Heart right ventricle (tissue), 16 donors: ENCODE results near the gene CASP8. TPM values are rescaled to one million over a fixed set of nuclear protein-coding genes. Genes with fewer than 3 reads are reported as not detected.
"Not testable (repeated sequence)": the region's sequence is repeated elsewhere in the genome, so short reads cannot be mapped to it uniquely, and the experiment has no call there.

Experiments
- ATAC-seq, 8 donors: fragments of 200-7000 bp; cut with Tn5 transposase; one replicate each; pipeline ENCODE4 v1.9.1; 2020; ENCODE audit warnings: mild to moderate bottlenecking in 8 of 8, moderate library complexity in 8 of 8, moderate number of reproducible peaks in 1 of 8
- DNase-seq, 2 donors: peaks; one replicate each; pipeline ENCODE4 v3.0.0-alpha.2; 2020
- H3K27ac ChIP-seq, 10 donors: fragments of 200-600 bp; sonication (generic) in 2 of 10; one replicate each; pipeline versions ENCODE4 v1.5.0 to v1.8.0; 2020 to 2022; ENCODE audit warnings: mild to moderate bottlenecking in 3 of 10
- H3K27me3 ChIP-seq, 7 donors: fragments of 200-600 bp; one replicate each; pipeline ENCODE4 v1.8.0; 2021 to 2022; ENCODE audit warnings: mild to moderate bottlenecking in 2 of 7
- H3K36me3 ChIP-seq, 9 donors: fragments of 200-600 bp; sonication (generic) in 1 of 9; one replicate each; pipeline versions ENCODE4 v1.5.0 to v1.8.0; 2020 to 2022; ENCODE audit warnings: mild to moderate bottlenecking in 2 of 9
- H3K4me1 ChIP-seq, 9 donors: fragments of 200-600 bp; sonication (generic) in 1 of 9; one replicate each; pipeline versions ENCODE4 v1.5.0 to v1.8.0; 2020 to 2022; ENCODE audit warnings: mild to moderate bottlenecking in 4 of 9
- H3K4me3 ChIP-seq, 10 donors: fragments of 200-600 bp; sonication (generic) in 2 of 10; one replicate each; pipeline versions ENCODE4 v1.5.0 to v1.8.0; 2020 to 2022; ENCODE audit warnings: mild to moderate bottlenecking in 7 of 10, moderate library complexity in 2 of 10
- H3K9me3 ChIP-seq, 11 donors: fragments of 200-600 bp in 10 of 11; sonication (generic) in 2 of 11; one replicate each; pipeline versions ENCODE4 v1.5.0 to v1.8.0; 2013 to 2022; ENCODE audit warnings: mild to moderate bottlenecking in 2 of 11, control low read depth in 1 of 11, moderate library complexity in 1 of 11
- WGBS, 2 donors: extraction: QIAGEN DNeasy Blood & Tissue Kit; methylation state at CpG; one replicate each; pipeline ENCODE4 v1.1.7; 2013; ENCODE audit warnings: inconsistent platforms in 1 of 2; 5-methylcytosine and 5-hydroxymethylcytosine counted together
- intact Hi-C, 10 donors: fragments of 100-400 bp; cut with DNase I; formaldehyde crosslinking; loops; one replicate each; pipeline versions ENCODE4 v1.11.1 to v1.14.2; 2022
- polyA plus RNA-seq, 2 donors: library from polyadenylated mRNA; stranded (reverse); fragments of 200-250 nt; gene quantifications; one replicate each; pipeline ENCODE4 v1.2.3, GENCODE V29; 2013
- total RNA-seq, 10 donors: library from RNA; stranded (reverse); fragmentation: NEBNext Ultra II Directional in 3 of 10; extraction: Animal tissue kit (Norgen Biotek cat#: 25700) in 3 of 10; gene quantifications; one replicate each; pipeline versions ENCODE4 v1.2.1 to v1.2.4, GENCODE V29; 2021 to 2023
- TF ChIP-seq, protein P1 (sequence below), 9 donors: fragments of 200-600 bp; sonication (generic) in 2 of 9; IDR thresholded peaks; one replicate each; pipeline versions ENCODE4 v1.5.0 to v1.8.0; 2021 to 2022; ENCODE audit warnings: antibody characterized with exemption in 9 of 9, mild to moderate bottlenecking in 5 of 9, moderate library complexity in 1 of 9
- donor health status: Arrhythmogenic right ventricular cardiomyopathy.
- donor health status: ischemic (EF 13 %, LVEDD 7.1; RV severe dilation, severe dysfunction).
- donor health status: healthy with polysubstance abuse.
- donor health status: DM: no; HTN: yes; CAD: no.
- donor health status: DM: no; HTN: no; CAD: no.
- donor health status: ischemic (EF 25% LVEDD 6.9; RV normal size, moderate dysfunction).
- donor health status: ischemic (EF 25% LVEDD 5.7; RV mildly dilated, moderate dysfunction).
- donor health status: healthy.
- donor health status: DM: yes; HTN: yes; CAD: no.
- donor health status: Ischemic cardiomyopathy.
- donor health status: ischemic (EF 35%, LVEDD 5.7; RV mildly dilated, moderate dysfunction).
- donor health status: nonischemic (EF 11% LVEDD 7.7; RV severe dilation, severe dysfunction).
- donor health status: DM: yes; HTN: yes; CAD: no.
- donor health status: PGD.
- donor health status: ischemic (EF 29% LVEDD 5.4; RV normal size, mild dysfunction).
- donor health status: nonischemic (EF 23%, LVEDD 6.1; RV moderate dilation, normal function).

CASP8 gene
- total and polyA plus RNA-seq, 12 donors, result 2.0 to 10.1 (median 3.4) TPM

GRCh38 chr2:201285499-201285898, 25.2 kb downstream of the CASP8 start:
- peaks cover 0 to 2% (median 0%) of the 10 kb centered on the region in 11 donors for H3K9me3 ChIP-seq
- no peak overlapping the region for H3K27ac ChIP-seq
- intact Hi-C loops, result no loop called here
- H3K36me3 ChIP-seq, result peaks cover 0 to 70% (median 23%) of the 10 kb centered on the region in 9 donors
- TF ChIP-seq, protein P1, sequence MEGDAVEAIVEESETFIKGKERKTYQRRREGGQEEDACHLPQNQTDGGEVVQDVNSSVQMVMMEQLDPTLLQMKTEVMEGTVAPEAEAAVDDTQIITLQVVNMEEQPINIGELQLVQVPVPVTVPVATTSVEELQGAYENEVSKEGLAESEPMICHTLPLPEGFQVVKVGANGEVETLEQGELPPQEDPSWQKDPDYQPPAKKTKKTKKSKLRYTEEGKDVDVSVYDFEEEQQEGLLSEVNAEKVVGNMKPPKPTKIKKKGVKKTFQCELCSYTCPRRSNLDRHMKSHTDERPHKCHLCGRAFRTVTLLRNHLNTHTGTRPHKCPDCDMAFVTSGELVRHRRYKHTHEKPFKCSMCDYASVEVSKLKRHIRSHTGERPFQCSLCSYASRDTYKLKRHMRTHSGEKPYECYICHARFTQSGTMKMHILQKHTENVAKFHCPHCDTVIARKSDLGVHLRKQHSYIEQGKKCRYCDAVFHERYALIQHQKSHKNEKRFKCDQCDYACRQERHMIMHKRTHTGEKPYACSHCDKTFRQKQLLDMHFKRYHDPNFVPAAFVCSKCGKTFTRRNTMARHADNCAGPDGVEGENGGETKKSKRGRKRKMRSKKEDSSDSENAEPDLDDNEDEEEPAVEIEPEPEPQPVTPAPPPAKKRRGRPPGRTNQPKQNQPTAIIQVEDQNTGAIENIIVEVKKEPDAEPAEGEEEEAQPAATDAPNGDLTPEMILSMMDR (IDR thresholded peaks at IDR 0.05), result no peak
- no peaks in the 10 kb centered on the region for H3K27me3 ChIP-seq
- H3K4me1 ChIP-seq, result peaks cover 0 to 5% (median 0%) of the 10 kb centered on the region in 9 donors
- no peak for DNase-seq
- ATAC-seq, result no peak
- H3K4me3 ChIP-seq, result no peak overlapping the region
- 98 to 100% methylated on average over 1 of the region's 1 CpG for WGBS, 2 donors

DNA sequence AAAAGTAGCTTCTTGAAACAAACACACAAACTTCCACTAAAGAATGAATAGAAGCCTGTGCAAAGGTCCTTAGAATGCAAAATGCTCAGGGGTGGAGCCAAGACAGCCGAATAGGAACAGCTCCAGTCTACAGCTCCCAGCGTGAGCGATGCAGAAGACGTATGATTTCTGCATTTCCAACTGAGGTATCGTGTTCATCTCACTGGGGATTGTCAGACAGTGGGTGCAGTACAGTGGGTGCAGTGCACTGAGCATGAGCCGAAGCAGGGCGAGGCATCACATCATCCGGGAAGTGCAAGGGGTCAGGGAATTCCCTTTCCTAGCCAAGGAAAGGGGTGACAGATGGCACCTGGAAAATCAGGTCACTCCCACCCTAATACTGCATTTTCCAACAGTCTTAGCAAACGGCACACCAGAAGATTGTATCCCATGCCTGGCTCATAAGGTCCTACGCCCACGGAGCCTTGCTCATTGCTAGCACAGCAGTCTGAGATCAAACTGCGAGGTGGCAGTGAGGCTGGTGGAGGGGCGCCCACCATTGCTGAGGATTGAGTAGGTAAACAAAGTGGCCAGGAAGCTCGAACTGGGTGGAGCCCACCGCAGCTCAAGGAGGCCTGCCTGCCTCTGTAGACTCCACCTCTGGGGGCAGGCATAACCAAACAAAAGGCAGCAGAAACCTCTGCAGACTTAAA, 30.3 kb downstream of the CASP8 start:
- H3K27ac ChIP-seq, intact Hi-C loops, H3K4me1 ChIP-seq, H3K27me3 ChIP-seq, DNase-seq, ATAC-seq, H3K4me3 ChIP-seq: not testable (repeated sequence)
- Histone ChIP-seq H3K36me3 (peaks cover 0 to 55% (median 23%) of the 10 kb centered on the region in 9 donors), H3K9me3 (peaks cover 0 to 18% (median 0%) of the 10 kb centered on the region in 11 donors)
- 96% methylated on average over 15 of the region's 15 CpGs for WGBS, 2 donors

DNA sequence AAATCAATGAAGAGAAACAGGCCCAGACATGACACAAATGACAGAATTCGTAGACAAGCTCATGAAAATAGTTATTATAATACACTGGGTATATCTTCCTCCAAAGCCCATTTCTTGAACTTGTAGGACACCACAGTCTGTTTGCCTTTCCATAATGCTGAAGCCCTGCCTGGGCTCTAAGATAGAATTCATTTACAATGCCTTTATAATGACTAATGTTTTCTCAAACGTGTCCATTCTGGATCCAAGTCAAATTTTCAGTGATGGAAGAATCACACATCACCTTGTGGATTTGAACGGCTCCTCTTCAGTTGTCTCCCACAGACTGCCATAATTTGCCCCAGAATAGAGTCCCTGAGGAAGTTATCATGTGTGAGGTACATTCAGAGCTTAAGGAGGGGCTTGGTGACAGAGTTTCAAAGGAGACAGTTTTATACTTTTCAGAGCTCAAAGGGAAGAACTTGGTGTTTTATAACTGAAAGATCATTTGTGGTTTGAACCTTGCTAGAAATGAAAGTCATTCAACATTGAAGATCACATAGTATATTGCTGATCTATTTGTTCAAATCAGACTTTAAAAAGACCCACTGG, 38.2 kb downstream of the CASP8 start:
- ATAC-seq, result no peak
- WGBS, 2 donors, result 80% methylated on average over 3 of the region's 3 CpGs
- peaks cover 0 to 17% (median 0%) of the 10 kb centered on the region in 11 donors for H3K9me3 ChIP-seq
- H3K36me3 ChIP-seq, result peaks cover 0 to 37% (median 0%) of the 10 kb centered on the region in 9 donors
- intact Hi-C loops, result no loop called here
- H3K4me1 ChIP-seq, result no peaks in the 10 kb centered on the region
- no peak overlapping the region for H3K4me3 ChIP-seq
- no peaks in the 10 kb centered on the region for H3K27me3 ChIP-seq
- TF ChIP-seq, protein P1 (IDR thresholded peaks at IDR 0.05), result no peak
- no peak for DNase-seq
- no peak overlapping the region for H3K27ac ChIP-seq

GRCh38 chr2:201299929-201300328, 39.6 kb downstream of the CASP8 start:
- H3K4me1 ChIP-seq, ATAC-seq, H3K27ac ChIP-seq, DNase-seq, H3K4me3 ChIP-seq, H3K27me3 ChIP-seq, intact Hi-C loops: not testable (repeated sequence)
- 97% methylated on average over 11 of the region's 11 CpGs for WGBS, 2 donors
- H3K36me3 ChIP-seq, result peaks cover 0 to 37% (median 0%) of the 10 kb centered on the region in 9 donors
- H3K9me3 ChIP-seq, result peaks cover 0 to 21% (median 5%) of the 10 kb centered on the region in 11 donors

DNA sequence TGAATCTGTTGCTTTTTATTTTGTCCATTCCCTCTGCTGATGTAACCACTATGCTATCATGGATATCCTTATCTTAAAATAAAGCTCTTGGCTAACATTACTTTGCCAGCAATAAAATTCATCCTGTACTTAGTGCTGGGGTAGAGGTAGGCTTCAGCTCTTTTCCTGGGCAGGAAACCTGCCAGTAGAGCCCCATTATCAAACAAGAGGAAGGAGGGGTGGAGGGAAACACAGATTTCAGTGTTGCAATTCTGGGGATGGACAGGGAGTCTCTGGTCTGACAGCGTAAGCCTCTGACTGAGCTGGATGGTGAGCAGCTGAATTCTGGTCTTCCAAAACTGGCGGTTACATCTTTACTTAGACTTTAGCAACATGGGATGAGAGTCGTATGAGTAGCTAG, 47.5 kb downstream of the CASP8 start:
- DNase-seq (no peak), ATAC-seq (no peak)
- no peak overlapping the region for H3K27ac ChIP-seq
- TF ChIP-seq, protein P1 (IDR thresholded peaks at IDR 0.05), result no peak
- intact Hi-C loops, result no loop called here
- no peaks in the 10 kb centered on the region for H3K27me3 ChIP-seq
- H3K9me3 ChIP-seq, result peaks cover 0 to 11% (median 3%) of the 10 kb centered on the region in 11 donors
- 92 to 93% methylated on average over 3 of the region's 3 CpGs for WGBS, 2 donors
- peaks cover 0 to 43% (median 0%) of the 10 kb centered on the region in 9 donors for H3K36me3 ChIP-seq
- H3K4me1 ChIP-seq, result peaks cover 0 to 7% (median 0%) of the 10 kb centered on the region in 9 donors
- no peak overlapping the region for H3K4me3 ChIP-seq
